ENCODE data around the gene RNASE12.

RNASE12 gene, protein sequence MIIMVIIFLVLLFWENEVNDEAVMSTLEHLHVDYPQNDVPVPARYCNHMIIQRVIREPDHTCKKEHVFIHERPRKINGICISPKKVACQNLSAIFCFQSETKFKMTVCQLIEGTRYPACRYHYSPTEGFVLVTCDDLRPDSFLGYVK

DNA sequence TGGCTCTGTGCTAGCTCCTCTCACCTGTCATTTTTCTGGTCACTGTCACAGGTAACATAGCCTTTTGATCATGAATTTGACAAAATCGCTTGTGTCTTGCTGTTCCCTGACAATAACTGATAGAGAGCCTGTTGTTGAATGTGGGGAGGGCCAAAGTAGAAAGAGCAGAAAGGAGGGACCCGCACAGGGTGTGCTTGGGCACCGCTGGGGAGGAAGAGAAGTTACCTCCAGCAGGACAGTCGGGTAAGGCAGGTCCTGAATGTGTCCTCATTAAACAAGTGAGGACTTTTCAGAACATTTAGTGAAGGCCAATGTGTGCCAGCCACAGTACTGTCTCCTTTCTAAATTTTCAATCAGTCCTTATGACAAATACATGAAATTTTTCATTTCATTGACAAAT is at the start of gene RNASE12:
RNASE12 (minus strand) TSS at position 142 of the 400 bp plus-strand sequence. CDS start 653 bp downstream, outside the sequence.
- no peak within 1 kb of the TSS for H3K4me3 ChIP-seq (ENCODE audit: low read length)
- DNase-seq (ENCODE audit: low read depth) = no peak
- TF ChIP-seq, protein P1, sequence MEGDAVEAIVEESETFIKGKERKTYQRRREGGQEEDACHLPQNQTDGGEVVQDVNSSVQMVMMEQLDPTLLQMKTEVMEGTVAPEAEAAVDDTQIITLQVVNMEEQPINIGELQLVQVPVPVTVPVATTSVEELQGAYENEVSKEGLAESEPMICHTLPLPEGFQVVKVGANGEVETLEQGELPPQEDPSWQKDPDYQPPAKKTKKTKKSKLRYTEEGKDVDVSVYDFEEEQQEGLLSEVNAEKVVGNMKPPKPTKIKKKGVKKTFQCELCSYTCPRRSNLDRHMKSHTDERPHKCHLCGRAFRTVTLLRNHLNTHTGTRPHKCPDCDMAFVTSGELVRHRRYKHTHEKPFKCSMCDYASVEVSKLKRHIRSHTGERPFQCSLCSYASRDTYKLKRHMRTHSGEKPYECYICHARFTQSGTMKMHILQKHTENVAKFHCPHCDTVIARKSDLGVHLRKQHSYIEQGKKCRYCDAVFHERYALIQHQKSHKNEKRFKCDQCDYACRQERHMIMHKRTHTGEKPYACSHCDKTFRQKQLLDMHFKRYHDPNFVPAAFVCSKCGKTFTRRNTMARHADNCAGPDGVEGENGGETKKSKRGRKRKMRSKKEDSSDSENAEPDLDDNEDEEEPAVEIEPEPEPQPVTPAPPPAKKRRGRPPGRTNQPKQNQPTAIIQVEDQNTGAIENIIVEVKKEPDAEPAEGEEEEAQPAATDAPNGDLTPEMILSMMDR (IDR thresholded peaks at IDR 0.05; ENCODE audit: insufficient read depth, low read depth, low read length, missing control alignments) = no peak

DNA sequence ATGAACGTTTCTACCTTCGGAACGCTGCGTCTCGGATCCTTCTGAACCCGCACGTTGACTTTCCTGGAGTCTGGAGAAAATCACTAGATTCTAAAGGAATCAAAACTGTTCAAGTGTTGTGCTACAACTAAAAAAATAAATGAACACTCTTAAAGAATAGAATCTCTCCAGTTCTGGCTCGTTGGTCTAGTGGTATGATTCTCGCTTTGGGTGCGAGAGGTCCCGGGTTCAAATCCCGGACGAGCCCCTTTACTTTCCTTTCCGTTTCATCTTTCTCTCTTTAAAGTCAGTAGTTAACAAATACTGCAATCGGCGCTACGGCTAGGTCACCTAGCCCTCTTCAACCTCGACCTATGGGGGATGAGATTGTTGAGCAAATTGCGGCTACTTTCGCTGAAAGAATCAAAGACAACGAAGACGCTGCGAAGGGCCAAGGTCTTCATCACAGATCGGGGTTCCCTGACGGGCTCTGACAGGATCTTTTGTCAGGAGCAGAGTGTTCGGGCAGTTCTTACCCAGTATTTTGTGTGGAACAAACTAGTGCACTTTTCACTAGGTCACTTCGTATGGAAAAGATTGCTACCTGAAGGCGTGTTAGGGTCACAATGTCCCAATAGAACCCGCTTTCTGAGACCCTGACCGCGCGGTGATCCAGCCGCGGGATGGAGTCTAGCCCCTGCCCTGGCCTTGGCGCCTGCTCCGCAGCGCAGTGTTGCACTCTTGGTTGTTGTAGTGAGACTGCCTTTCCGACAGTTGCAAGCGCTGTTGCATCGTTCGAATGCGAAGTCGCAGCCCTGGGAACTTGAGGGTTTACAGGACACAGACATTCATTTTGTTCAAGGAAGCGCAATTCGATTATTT is 41.9 kb upstream of the RNASE12 start:
- TF ChIP-seq, protein P1 (IDR thresholded peaks at IDR 0.05; ENCODE audit: insufficient read depth, low read depth, low read length, missing control alignments) = no peak
- DNase-seq (ENCODE audit: low read depth) = peak; percentile 84
- H3K4me3 ChIP-seq (ENCODE audit: low read length) = peak overlapping the region; percentile 46

DNA sequence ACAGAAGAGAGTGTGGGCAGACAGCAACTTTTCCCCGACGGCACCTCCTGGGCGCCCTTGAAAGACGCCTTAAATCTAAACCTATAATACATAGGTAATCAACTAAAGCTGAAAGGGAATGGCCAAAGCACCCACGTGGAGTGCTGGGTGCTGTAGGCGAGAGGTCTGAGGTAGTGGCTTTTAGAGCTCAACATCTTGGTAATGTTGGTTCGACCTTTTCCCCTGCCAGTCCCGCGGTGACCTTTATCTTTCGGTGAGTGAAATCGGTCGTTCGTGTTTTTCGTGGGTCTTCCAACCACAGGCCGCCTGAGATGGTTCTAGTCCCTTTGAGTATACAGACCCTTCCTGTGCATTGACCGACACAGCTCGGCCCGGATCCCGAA is 41.3 kb upstream of the RNASE12 start:
- TF ChIP-seq, protein P1 (IDR thresholded peaks at IDR 0.05; ENCODE audit: insufficient read depth, low read depth, low read length, missing control alignments) = no peak
- peak; percentile 27 for DNase-seq (ENCODE audit: low read depth)

DNA sequence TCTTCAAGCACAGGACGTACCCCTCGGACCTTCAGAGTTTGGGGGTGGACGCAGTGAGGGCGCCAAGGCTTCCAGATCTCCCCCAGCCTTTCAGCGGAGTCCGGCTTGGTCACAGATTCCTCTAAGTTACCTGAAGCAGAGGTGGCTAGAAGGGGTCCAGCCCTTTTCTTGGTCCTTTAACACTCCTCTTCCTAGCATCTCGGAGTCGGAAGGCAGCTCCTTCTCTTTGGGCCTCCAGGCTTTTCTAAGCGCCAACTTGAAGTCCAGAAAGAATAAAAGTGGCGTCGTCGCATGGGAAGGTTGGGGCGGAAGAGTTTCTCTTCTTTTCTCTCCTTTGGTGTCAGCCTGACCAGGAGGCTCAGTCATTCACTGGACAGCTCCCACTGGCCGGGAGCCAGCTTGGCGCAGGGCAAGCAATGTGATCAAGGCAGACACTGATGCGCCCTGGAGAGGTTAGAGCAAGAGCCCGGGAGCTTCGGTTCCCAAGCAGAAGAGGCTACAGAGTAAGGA is 40.8 kb upstream of the RNASE12 start:
- TF ChIP-seq, protein P1 (IDR thresholded peaks at IDR 0.05; ENCODE audit: insufficient read depth, low read depth, low read length, missing control alignments) = no peak
- DNase-seq (ENCODE audit: low read depth) = peak; percentile 74
- H3K4me3 ChIP-seq (ENCODE audit: low read length) = peak overlapping the region; percentile 46

More for the DNA sequence above, 41.3 kb upstream of the RNASE12 start:
- H3K4me3 ChIP-seq (ENCODE audit: low read length) = peak overlapping the region; percentile 46

DNA sequence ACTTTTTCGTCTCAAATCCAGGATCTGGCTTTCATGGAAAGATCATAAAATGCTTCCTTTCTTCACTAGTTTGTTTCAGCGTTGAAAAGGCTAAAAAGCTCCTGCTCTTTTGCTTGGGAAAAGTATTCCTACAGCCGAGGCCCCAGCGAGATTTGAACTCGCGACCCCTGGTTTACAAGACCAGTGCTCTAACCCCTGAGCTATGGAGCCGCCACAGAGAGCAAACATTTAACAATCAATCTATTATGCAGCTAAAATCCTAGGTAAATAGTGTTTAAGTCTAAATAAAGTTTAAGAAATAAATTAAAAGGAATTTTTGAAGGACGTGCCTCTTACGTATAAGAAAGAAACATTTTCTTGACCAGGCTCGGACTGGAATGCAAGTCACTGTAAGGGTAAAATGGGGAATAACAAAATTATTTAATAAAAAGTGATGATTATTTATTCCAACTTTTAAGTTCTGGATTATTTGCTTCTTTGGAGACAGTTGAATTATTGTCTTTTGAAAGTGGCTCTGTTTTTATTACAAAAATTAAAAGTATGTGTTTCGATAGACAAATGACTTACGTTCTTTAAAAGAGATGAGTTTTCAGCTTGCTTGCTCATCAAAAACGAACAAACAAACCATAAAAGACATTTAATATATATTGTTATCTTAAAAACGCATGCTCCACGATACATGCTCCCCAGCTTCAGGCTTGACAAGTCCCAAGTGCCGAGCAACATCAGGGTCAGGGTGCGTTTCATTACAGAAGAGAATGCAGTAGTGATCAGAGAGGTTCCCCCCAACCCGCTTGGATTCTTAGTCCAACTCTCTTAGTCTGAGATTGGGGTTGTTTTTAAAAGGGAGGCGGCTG is 40.1 kb upstream of the RNASE12 start:
- peak overlapping the region; percentile 46 for H3K4me3 ChIP-seq (ENCODE audit: low read length)
- TF ChIP-seq, protein P1 (IDR thresholded peaks at IDR 0.05; ENCODE audit: insufficient read depth, low read depth, low read length, missing control alignments) = no peak
- DNase-seq (ENCODE audit: low read depth) = peak; percentile 62

DNA sequence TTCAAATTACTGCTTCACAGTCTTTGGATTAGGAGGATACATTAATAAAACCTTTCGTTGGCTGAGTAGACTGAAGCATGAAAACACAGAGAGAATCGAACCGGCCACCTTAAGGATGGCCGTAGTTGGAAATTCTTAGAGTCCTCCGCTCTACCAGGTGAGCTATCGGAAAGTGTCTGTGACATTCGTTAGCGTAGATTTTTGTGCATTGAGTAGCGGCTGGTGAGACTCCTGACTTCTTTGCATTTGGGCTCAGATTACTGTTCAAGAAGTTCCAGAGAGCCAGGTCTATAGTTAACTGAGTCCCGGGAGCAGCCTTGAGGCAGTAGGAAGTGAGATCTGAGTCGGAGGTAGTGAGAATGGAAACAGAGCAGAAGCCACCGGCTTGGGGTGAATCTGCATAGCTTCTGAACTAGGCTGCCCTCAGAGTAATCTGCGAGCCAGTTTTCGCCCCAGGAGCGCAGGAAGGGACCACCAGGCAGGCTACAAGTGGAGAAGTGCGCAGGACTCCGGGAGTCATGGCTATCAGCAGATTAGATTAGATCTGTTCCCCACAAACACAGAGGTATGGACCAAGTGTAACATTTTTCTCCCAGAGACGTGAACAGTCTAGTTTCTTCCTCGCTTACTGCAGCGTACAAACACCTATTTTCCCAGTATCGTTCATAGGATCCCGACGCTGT is 39.3 kb upstream of the RNASE12 start:
- peak; percentile 79 for DNase-seq (ENCODE audit: low read depth)
- TF ChIP-seq, protein P1 (IDR thresholded peaks at IDR 0.05; ENCODE audit: insufficient read depth, low read depth, low read length, missing control alignments) = no peak
- H3K4me3 ChIP-seq (ENCODE audit: low read length) = peak overlapping the region; percentile 46

All from epithelial cell of esophagus (primary cell).